Thymus (tissue), 11 donors: ENCODE measurements around the gene CKAP4. TPM values are rescaled to one million over a fixed set of nuclear protein-coding genes. Genes with fewer than 3 reads are reported as not detected.

Experiments
- DNase-seq, 9 donors: peaks; one replicate each; pipeline ENCODE4 v3.0.0-alpha.2; 2013; ENCODE audit warnings: low spot score in 9 of 9, low read depth in 6 of 9, missing footprints in 1 of 9
- H3K27ac ChIP-seq, 2 donors: one replicate each; pipeline ENCODE4 v1.5.1; 2013; ENCODE audit warnings: control low read depth in 1 of 2, low read depth in 1 of 2, low read length in 1 of 2, mild to moderate bottlenecking in 1 of 2, moderate library complexity in 1 of 2
- H3K27me3 ChIP-seq, 2 donors: one replicate each; pipeline ENCODE4 v1.5.1; 2013; ENCODE audit warnings: low read length in 1 of 2; ENCODE audit not compliant: control insufficient read depth in 2 of 2, insufficient read depth in 1 of 2
- H3K36me3 ChIP-seq, 2 donors: one replicate each; pipeline ENCODE4 v1.5.1; 2013; ENCODE audit warnings: low read length in 1 of 2, mild to moderate bottlenecking in 1 of 2, moderate library complexity in 1 of 2; ENCODE audit not compliant: control insufficient read depth in 2 of 2, insufficient read depth in 2 of 2
- H3K4me1 ChIP-seq, 2 donors: one replicate each; pipeline ENCODE4 v1.5.1; 2013; ENCODE audit warnings: low read length in 2 of 2; ENCODE audit not compliant: control insufficient read depth in 2 of 2, insufficient read depth in 2 of 2
- H3K4me3 ChIP-seq, 2 donors: one replicate each; pipeline ENCODE4 v1.5.1; 2013; ENCODE audit warnings: low read length in 2 of 2, control low read depth in 1 of 2, mild to moderate bottlenecking in 1 of 2
- H3K9me3 ChIP-seq, 2 donors: one replicate each; pipeline ENCODE4 v1.5.1; 2013; ENCODE audit warnings: low read length in 1 of 2, mild to moderate bottlenecking in 1 of 2; ENCODE audit not compliant: control insufficient read depth in 2 of 2, insufficient read depth in 1 of 2
- WGBS: extraction: QIAGEN DNeasy Blood & Tissue Kit; methylation state at CpG from one replicate; pipeline ENCODE4 v1.1.7; 2013; 5-methylcytosine and 5-hydroxymethylcytosine counted together
- polyA plus RNA-seq: library from polyadenylated mRNA; stranded (reverse); fragments of 200-250 nt; gene quantifications from one replicate; pipeline ENCODE4 v1.2.3, GENCODE V29; 2013
- total RNA-seq: library from RNA; stranded (reverse); fragments of 120-200 nt; gene quantifications from one replicate; pipeline ENCODE4 v1.2.4, GENCODE V29; 2013
- donor health status: healthy.

The CKAP4 gene
- total and polyA plus RNA-seq, 2 donors, result 6.8 to 11.1 TPM

GRCh38 chr12:106189341-106189740, 58.5 kb downstream of the CKAP4 start:
- Histone ChIP-seq H3K9me3 (no peaks in the 10 kb centered on the region), H3K36me3 (no peaks in the 10 kb centered on the region), H3K27me3 (peaks cover 0 to 2% of the 10 kb centered on the region in 2 donors), H3K4me3 (no peak overlapping the region), H3K4me1 (no peaks in the 10 kb centered on the region), H3K27ac (no peak overlapping the region)
- DNase-seq, result no peak
- WGBS, result 97% methylated on average over 4 of the region's 4 CpGs

GRCh38 chr12:106188256-106188655, 59.6 kb downstream of the CKAP4 start:
- no peak for DNase-seq
- Histone ChIP-seq H3K27me3 (peaks cover 0 to 2% of the 10 kb centered on the region in 2 donors), H3K27ac (no peak overlapping the region), H3K9me3 (no peaks in the 10 kb centered on the region), H3K36me3 (no peaks in the 10 kb centered on the region), H3K4me1 (no peaks in the 10 kb centered on the region), H3K4me3 (no peak overlapping the region)
- WGBS, result 64% methylated on average over 10 of the region's 10 CpGs

Other genes starting within 250 kb of the CKAP4 start
- gene NUAK1, start 109.1 kb downstream of the CKAP4 start, total RNA-seq, result 2.1 TPM
- 4.3 TPM for gene NUAK1, start 109.1 kb downstream of the CKAP4 start, polyA plus RNA-seq
- 18.3 TPM for gene TCP11L2, start 54.7 kb upstream of the CKAP4 start, total RNA-seq
- 5.9 TPM for gene TCP11L2, start 54.7 kb upstream of the CKAP4 start, polyA plus RNA-seq
- gene POLR3B, start 109.7 kb upstream of the CKAP4 start, total RNA-seq, result 7.5 TPM
- 4.5 TPM for gene POLR3B, start 109.7 kb upstream of the CKAP4 start, polyA plus RNA-seq